Right lobe of liver (tissue), 6 donors: ENCODE data around the gene SMPD1. TPM values are rescaled to one million over a fixed set of nuclear protein-coding genes. Genes with fewer than 3 reads are reported as not detected.

Source experiments
- ATAC-seq, 4 donors: fragments of 200-7000 bp; cut with Tn5 transposase; one replicate each; pipeline ENCODE4 v1.9.1; 2020; ENCODE audit warnings: mild to moderate bottlenecking in 4 of 4, moderate library complexity in 4 of 4
- DNase-seq, 3 donors: peaks; one replicate each; pipeline ENCODE4 v3.0.0-alpha.2; 2020
- H3K27ac ChIP-seq, 3 donors: fragments of 200-600 bp; one replicate each; pipeline ENCODE4 v1.8.0; 2022
- H3K27me3 ChIP-seq, 2 donors: fragments of 200-600 bp; one replicate each; pipeline ENCODE4 v1.8.0; 2022
- H3K36me3 ChIP-seq, 4 donors: fragments of 200-600 bp; sonication (generic) in 1 of 4; one replicate each; pipeline versions ENCODE4 v1.5.1 to v1.8.0; 2017 to 2022; ENCODE audit warnings: control low read depth in 1 of 4
- H3K4me1 ChIP-seq, 4 donors: fragments of 200-600 bp; sonication (generic) in 1 of 4; one replicate each; pipeline versions ENCODE4 v1.5.1 to v1.8.0; 2017 to 2022; ENCODE audit warnings: control low read depth in 1 of 4
- H3K4me3 ChIP-seq, 3 donors: fragments of 200-600 bp; one replicate each; pipeline ENCODE4 v1.8.0; 2022
- H3K9me3 ChIP-seq, 4 donors: fragments of 200-600 bp; sonication (generic) in 1 of 4; one replicate each; pipeline versions ENCODE4 v1.5.1 to v1.8.0; 2017 to 2022; ENCODE audit warnings: control low read depth in 1 of 4
- CTCF ChIP-seq, 4 donors: fragments of 200-600 bp in 3 of 4; fragments of 450-650 bp in 1 of 4; IDR thresholded peaks; one replicate each; pipeline versions ENCODE4 v1.5.1 to v1.8.0; 2016 to 2022; ENCODE audit warnings: antibody characterized with exemption in 4 of 4, mild to moderate bottlenecking in 2 of 4
- POLR2A ChIP-seq: fragments of 450-650 bp; IDR thresholded peaks from one replicate; pipeline ENCODE4 v1.6.1; 2017; ENCODE audit warnings: antibody characterized with exemption, mild to moderate bottlenecking
- WGBS: methylation state at CpG from one replicate; pipeline ENCODE4 v1.1.6; 2018; ENCODE audit warnings: low coverage, low lambda C conversion rate; ENCODE audit not compliant: insufficient coverage; ENCODE audit errors: missing lambda C conversion rate; 5-methylcytosine and 5-hydroxymethylcytosine counted together
- intact Hi-C, 2 donors: fragments of 100-400 bp; cut with DNase I; formaldehyde crosslinking; loops; one replicate each; pipeline versions ENCODE4 v1.11.2 to v1.14.1; 2022
- total RNA-seq, 6 experiments: library from RNA; depleted of rRNA in 2 of 6; stranded (reverse); fragments of >200 nt in 2 of 6; fragmentation: NEBNext Ultra II Directional in 3 of 6; extraction: Animal tissue kit (Norgen Biotek cat#: 25700) in 3 of 6; gene quantifications; one replicate each; pipeline versions ENCODE4 v1.1.0 to v1.2.4, GENCODE V29; 2016 to 2023
- donor health status: DM: no; HTN: yes; CAD: no.
- donor health status: DM: no; HTN: no; CAD: no.
- donor health status: DM: no; HTN: no; CAD: no.
- donor health status: DM: no; HTN: yes; CAD: no.
- donor health status: DM: no; HTN: yes; CAD: no.

SMPD1 gene
- total RNA-seq, 6 experiments from 2014 or later = 45.3 to 77.9 (median 57.3) TPM

DNA sequence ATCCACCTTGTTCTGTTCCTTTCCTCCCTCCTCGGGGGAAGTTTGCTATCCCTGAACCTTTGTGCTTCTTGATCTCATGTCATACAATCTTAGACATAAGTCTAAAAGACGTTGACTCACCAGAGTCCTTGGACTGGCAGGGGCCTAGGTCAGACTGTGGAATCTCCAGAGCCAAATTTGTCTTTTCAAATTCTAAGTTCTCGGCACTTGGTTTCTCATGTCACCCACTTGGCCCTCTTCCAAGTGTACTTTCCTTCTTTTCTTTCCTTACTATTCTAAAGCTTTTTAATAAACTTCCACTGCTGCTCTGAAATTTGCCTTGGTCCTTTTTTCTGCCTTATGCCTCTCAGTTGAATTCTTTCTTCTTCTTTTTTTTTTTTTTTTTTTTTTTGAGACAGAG, 30.1 kb upstream of the SMPD1 start:
- ATAC-seq (no peak), DNase-seq (no peak)
- H3K27ac ChIP-seq = no peak overlapping the region
- H3K4me3 ChIP-seq = no peak overlapping the region
- H3K9me3 ChIP-seq = no peaks in the 10 kb centered on the region
- H3K4me1 ChIP-seq = peaks cover 0 to 21% (median 8%) of the 10 kb centered on the region in 4 donors
- H3K36me3 ChIP-seq = no peaks in the 10 kb centered on the region
- H3K27me3 ChIP-seq = no peaks in the 10 kb centered on the region
- WGBS = 77% methylated on average over 3 of the region's 3 CpGs
- TF ChIP-seq POLR2A (no peak), CTCF (IDR thresholded peaks at IDR 0.05) (no peak)
- intact Hi-C loops = no loop called here

DNA sequence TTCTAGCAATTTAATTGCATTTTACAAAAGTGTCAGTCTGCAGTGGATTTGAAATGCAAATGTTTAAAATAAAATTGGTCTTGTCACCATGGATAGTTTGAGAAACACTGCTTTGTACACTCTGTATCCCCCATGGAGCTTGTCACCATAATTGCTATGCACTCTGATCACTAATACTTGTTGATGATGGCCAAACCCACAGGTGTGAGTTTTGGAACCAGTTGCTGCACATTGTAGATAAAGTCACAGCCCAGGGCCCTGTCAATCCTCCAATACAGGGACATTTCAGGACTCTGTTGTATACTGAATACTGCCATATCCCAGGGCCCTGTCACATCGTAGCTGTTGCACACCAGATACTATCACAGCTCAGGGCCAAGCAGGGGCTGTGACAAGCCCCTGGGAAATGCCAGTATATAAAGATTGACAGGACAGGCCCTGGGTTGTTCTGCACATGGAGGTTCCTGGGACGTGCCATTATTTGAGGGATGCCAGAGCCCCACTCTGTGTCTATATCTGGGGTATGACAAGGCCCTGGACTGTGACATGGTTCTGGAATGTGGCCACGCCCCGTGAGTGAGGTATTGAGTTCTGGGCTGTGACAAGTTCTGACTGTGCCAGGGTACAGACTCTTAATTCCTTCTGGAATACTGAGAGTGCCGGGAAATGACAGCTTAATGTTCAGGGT, 27.9 kb upstream of the SMPD1 start:
- WGBS = 62% methylated on average over 4 of the region's 5 CpGs
- Histone ChIP-seq H3K36me3 (no peaks in the 10 kb centered on the region), H3K4me3 (no peak overlapping the region), H3K27me3 (no peaks in the 10 kb centered on the region), H3K27ac (no peak overlapping the region), H3K9me3 (no peaks in the 10 kb centered on the region), H3K4me1 (peaks cover 0 to 20% (median 9%) of the 10 kb centered on the region in 4 donors)
- intact Hi-C loops = no loop called here
- ATAC-seq (peak in 1 of 4 donors; percentile 5), DNase-seq (no peak)
- TF ChIP-seq CTCF (IDR thresholded peaks at IDR 0.05) (no peak), POLR2A (no peak)

DNA sequence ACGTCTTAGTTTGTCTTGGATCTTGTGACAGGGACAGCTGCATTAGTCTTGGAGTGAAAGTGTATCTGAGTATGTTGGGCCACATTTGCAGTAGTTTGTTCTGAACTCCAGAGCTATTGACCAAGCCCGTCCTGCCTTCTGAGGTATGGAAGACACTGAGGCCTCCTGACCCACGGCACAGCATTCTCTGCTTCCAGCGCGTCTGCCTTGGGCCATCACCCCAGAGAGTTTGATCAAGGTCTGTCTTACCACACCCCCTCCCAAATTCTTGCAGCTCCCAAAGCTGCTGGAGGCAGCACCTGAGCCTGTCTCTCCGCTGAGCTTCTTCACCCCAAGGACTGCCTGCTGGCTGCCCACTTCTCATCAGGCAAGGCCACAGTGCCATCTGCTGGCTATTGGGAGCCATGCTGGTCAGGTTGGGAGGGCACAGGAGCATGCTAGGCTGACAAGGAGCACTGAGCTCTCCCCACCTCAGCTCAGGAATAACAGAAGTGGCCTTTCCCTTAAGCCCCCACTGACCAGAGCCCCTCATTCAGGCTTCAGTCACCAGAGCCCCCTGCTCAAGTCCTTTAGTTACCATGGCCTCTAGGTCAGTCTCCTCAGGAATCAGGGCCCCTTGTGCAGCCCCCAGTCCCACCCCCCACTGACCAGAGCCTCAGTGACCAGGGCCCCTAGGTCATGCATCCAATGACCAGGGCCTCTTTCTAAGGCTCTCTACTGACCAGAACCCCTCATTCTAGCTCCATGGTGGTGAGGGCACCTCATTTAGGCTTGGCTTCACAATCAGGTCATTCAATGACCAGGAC, 27.2 kb upstream of the SMPD1 start:
- DNase-seq (peak; percentile 81 to 86 (median 86)), ATAC-seq (peak; percentile 92 to 93 (median 93))
- Histone ChIP-seq H3K36me3 (no peaks in the 10 kb centered on the region), H3K27ac (no peak overlapping the region), H3K4me3 (no peak overlapping the region), H3K9me3 (no peaks in the 10 kb centered on the region), H3K4me1 (peaks cover 0 to 20% (median 9%) of the 10 kb centered on the region in 4 donors), H3K27me3 (no peaks in the 10 kb centered on the region)
- TF ChIP-seq CTCF (IDR thresholded peaks at IDR 0.05) = peak; percentile 78 to 93 (median 88)
- TF ChIP-seq POLR2A = no peak
- 67% methylated on average over 4 of the region's 6 CpGs for WGBS
- intact Hi-C loops = no loop called here

GRCh38 chr11:6365659-6366058, 24.6 kb upstream of the SMPD1 start:
- Histone ChIP-seq H3K36me3 (no peaks in the 10 kb centered on the region), H3K4me1 (peaks cover 0 to 20% (median 9%) of the 10 kb centered on the region in 4 donors), H3K27me3 (no peaks in the 10 kb centered on the region), H3K27ac (peak overlapping the region in 2 of 3 donors; percentile 51 to 71), H3K4me3 (no peak overlapping the region), H3K9me3 (no peaks in the 10 kb centered on the region)
- intact Hi-C loops = no loop called here
- DNase-seq (peak; percentile 62 to 88 (median 78)), ATAC-seq (peak; percentile 95 to 96 (median 96))
- no peak for TF ChIP-seq CTCF (IDR thresholded peaks at IDR 0.05)
- no peak for TF ChIP-seq POLR2A
- WGBS = 17% methylated on average over 2 of the region's 2 CpGs
